Breast epithelium (tissue), 4 donors: Measurements from ENCODE around the gene NET1. TPM values are rescaled to one million over a fixed set of nuclear protein-coding genes. Genes with fewer than 3 reads are reported as not detected.
A peak's percentile ranks its signal among the peaks of the same experiment; 100 is the strongest.

ENCODE experiments used
- DNase-seq, 2 donors: peaks; one replicate each; pipeline ENCODE4 v3.0.0-alpha.2; 2019; ENCODE audit warnings: low spot score in 2 of 2
- H3K27ac ChIP-seq, 2 donors: fragments of 200-600 bp; sonication (generic) in 1 of 2; one replicate each; pipeline ENCODE4 v1.5.1; 2016 to 2019; ENCODE audit warnings: mild to moderate bottlenecking in 1 of 2
- H3K27me3 ChIP-seq, 2 donors: fragments of 200-600 bp; sonication (generic) in 1 of 2; one replicate each; pipeline versions ENCODE4 v1.5.1 to v1.6.0; 2017 to 2019; ENCODE audit warnings: control low read depth in 1 of 2, mild to moderate bottlenecking in 1 of 2
- H3K36me3 ChIP-seq: fragments of 200-600 bp; one replicate; pipeline ENCODE4 v1.5.1; 2019
- H3K4me1 ChIP-seq, 2 donors: fragments of 200-600 bp; sonication (generic); one replicate each; pipeline ENCODE4 v1.5.1; 2016 to 2019; ENCODE audit warnings: control low read depth in 1 of 2
- H3K4me3 ChIP-seq, 3 donors: fragments of 200-600 bp; sonication (generic); 1 replicate in 2 of 3; 2 replicates in 1 of 3; pipeline ENCODE4 v1.5.1; 2016 to 2019; ENCODE audit warnings: mild to moderate bottlenecking in 3 of 3, moderate library complexity in 2 of 3
- H3K9me3 ChIP-seq, 2 donors: fragments of 200-600 bp; sonication (generic) in 1 of 2; one replicate each; pipeline ENCODE4 v1.5.1; 2016 to 2019; ENCODE audit warnings: control low read depth in 1 of 2
- POLR2A ChIP-seq: fragments of 450-650 bp; IDR thresholded peaks from one replicate; pipeline ENCODE4 v1.6.1; 2016; ENCODE audit warnings: antibody characterized with exemption, mild to moderate bottlenecking, moderate library complexity
- POLR2AphosphoS5 ChIP-seq, 3 donors: sonication (generic); formaldehyde crosslinking; IDR thresholded peaks; one replicate each; pipeline ENCODE4 v1.6.1; 2017; ENCODE audit warnings: antibody characterized with exemption in 3 of 3
- intact Hi-C: fragments of 100-400 bp; cut with DNase I; formaldehyde crosslinking; loops from one replicate; pipeline ENCODE4 v1.15.1; 2023; ENCODE audit warnings: low total_unique reads
- total RNA-seq, 3 donors: library from RNA; depleted of rRNA; stranded (reverse); fragments of >200 nt; gene quantifications; one replicate each; pipeline ENCODE4 v1.1.0, GENCODE V29; 2016
- TF ChIP-seq, protein P1 (sequence below), 3 donors: fragments of 450-650 bp; IDR thresholded peaks; one replicate each; pipeline ENCODE4 v1.5.1; 2016 to 2017; ENCODE audit warnings: antibody characterized with exemption in 3 of 3, mild to moderate bottlenecking in 3 of 3, moderate library complexity in 3 of 3

Gene NET1
- total RNA-seq, 3 donors from 2014 or later = 87.2 to 179 (median 145) TPM

DNA sequence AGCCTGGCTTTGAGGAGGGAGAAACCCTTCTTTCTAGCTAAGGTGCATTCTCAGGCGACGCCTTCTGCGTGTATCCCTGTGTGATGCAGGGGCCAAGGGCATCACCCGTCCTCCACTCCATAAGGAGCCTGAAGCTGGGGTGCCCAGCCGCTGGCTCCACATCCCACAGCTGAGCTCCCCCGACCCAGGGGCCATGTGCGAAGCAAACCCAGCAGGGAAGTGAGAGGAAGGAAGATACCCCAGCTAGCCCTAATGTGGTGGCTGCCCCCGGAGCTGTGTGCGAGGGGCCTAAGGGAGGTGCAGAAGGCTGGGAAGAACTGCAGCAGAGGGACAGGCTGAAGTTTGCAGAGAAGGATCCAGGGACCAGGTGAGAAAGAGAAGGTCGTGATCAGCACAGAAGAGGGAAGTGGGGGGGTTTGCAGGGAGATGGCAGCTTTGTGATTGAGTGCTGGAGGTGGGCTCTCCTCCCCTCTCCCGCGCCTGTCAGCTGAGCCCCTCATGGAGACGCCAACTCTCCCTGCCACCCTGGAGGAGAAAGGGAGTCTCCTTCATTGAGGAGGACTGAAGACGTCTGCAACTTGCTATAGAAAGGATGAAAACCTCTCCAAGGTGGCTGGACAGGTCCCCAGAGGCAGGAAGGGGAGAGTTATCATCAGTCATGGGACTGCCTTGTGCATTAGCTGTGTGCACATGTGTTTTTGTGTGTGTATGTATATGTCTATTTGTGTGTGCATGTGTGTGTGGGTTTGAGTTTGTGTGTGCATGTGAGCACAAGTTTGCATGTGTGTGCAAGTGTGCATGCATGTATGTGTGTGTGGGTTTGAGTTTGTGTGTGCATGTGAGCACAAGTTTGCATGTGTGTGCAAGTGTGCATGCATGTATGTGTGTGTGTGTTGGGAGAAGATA lies 90.5 kb downstream of the NET1 start:
- DNase-seq = peak in 1 of 2 donors; percentile 42
- intact Hi-C loops = no loop called here
- H3K27me3 ChIP-seq = no peaks in the 10 kb centered on the region
- H3K36me3 ChIP-seq = no peaks in the 10 kb centered on the region
- no peak for TF ChIP-seq POLR2A
- TF ChIP-seq, protein P1, sequence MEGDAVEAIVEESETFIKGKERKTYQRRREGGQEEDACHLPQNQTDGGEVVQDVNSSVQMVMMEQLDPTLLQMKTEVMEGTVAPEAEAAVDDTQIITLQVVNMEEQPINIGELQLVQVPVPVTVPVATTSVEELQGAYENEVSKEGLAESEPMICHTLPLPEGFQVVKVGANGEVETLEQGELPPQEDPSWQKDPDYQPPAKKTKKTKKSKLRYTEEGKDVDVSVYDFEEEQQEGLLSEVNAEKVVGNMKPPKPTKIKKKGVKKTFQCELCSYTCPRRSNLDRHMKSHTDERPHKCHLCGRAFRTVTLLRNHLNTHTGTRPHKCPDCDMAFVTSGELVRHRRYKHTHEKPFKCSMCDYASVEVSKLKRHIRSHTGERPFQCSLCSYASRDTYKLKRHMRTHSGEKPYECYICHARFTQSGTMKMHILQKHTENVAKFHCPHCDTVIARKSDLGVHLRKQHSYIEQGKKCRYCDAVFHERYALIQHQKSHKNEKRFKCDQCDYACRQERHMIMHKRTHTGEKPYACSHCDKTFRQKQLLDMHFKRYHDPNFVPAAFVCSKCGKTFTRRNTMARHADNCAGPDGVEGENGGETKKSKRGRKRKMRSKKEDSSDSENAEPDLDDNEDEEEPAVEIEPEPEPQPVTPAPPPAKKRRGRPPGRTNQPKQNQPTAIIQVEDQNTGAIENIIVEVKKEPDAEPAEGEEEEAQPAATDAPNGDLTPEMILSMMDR (IDR thresholded peaks at IDR 0.05) = no peak
- TF ChIP-seq POLR2AphosphoS5 (IDR thresholded peaks at IDR 0.05) = no peak
- H3K9me3 ChIP-seq = no peaks in the 10 kb centered on the region
- H3K4me3 ChIP-seq = no peak overlapping the region
- peaks cover 3 to 15% of the 10 kb centered on the region in 2 donors for H3K4me1 ChIP-seq
- H3K27ac ChIP-seq = peak overlapping the region; percentile 55 to 64

DNA sequence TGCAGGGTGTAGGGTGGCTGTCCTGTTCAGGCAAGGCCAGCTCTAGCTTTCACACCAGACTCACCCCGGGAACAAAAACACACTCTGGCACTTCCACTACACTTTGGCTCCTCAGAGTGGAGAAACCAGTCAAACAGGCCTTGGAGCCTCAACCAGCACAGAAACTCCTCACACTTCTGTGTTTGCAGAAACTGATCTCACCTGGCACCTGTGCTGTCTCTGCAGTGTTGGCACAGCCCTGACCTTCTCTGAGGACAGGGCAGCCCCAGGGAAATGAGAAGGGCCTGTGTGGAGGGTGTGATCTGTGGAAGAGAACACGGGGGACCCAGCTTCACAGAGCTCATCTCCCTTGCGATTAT lies 91.1 kb downstream of the NET1 start:
- intact Hi-C loops = no loop called here
- Histone ChIP-seq H3K36me3 (no peaks in the 10 kb centered on the region), H3K9me3 (no peaks in the 10 kb centered on the region), H3K27me3 (no peaks in the 10 kb centered on the region), H3K4me3 (no peak overlapping the region), H3K4me1 (peaks cover 3 to 15% of the 10 kb centered on the region in 2 donors), H3K27ac (peak overlapping the region; percentile 55 to 62)
- no peak for TF ChIP-seq POLR2A
- TF ChIP-seq, protein P1 (IDR thresholded peaks at IDR 0.05) = no peak
- TF ChIP-seq POLR2AphosphoS5 (IDR thresholded peaks at IDR 0.05) = peak; percentile 21 to 90 (median 85)
- DNase-seq = peak; percentile 79 to 89

DNA sequence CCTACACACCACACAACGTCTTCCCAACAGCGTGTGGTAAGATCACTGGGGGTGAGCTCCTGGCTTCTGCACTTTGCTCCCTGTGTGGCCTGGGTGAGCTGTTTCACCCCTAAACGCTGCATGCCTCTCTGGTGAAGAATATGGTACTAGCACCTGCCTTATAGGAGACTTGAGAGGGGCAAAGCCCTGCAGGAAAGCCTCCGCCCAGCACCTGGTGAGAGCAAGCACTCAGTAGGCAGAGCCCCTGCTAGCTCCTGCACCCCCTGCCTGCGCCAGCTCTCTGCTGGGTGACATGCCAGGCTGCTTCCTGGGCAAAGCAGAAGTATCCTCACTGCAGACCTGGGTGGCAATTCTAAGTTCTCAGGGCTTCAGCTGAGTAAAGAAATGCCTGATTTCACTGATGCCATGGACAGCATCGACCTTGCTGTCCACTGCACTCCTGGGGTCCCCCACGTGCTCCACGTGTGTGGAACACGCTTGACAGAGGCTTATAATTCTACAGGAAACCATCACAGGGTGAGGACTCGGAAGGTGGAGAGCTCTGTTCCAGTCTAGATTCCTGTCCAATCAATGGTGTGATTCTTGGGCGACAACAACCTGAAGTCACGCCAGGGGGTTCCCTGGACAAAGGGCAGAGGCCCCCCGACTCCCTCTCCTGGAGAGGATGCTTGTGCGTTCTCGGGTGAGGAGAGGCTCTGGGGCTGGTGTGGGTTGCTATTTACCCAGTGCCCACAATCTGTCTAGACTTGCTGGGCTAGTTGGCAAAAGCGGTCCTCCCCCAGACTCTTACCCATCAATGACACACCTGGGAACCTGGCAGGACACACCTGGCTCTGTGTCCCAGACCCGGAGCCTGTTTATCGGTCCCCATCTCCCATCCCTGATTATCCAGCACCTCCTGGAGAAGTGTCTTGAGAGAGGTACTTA lies 92.1 kb downstream of the NET1 start:
- intact Hi-C loops = no loop called here
- no peaks in the 10 kb centered on the region for H3K27me3 ChIP-seq
- peak; percentile 38 to 41 for DNase-seq
- no peaks in the 10 kb centered on the region for H3K9me3 ChIP-seq
- no peaks in the 10 kb centered on the region for H3K36me3 ChIP-seq
- no peak overlapping the region for H3K4me3 ChIP-seq
- peaks cover 3 to 15% of the 10 kb centered on the region in 2 donors for H3K4me1 ChIP-seq
- H3K27ac ChIP-seq = peak overlapping the region; percentile 55 to 62
- TF ChIP-seq POLR2AphosphoS5 (IDR thresholded peaks at IDR 0.05) (no peak), POLR2A (no peak)
- TF ChIP-seq, protein P1 (IDR thresholded peaks at IDR 0.05) = no peak

GRCh38 chr10:5506246-5506645 lies 93.9 kb downstream of the NET1 start:
- DNase-seq = peak in 1 of 2 donors; percentile 33
- peaks cover 3 to 15% of the 10 kb centered on the region in 2 donors for H3K4me1 ChIP-seq
- intact Hi-C loops = no loop called here
- H3K27me3 ChIP-seq = no peaks in the 10 kb centered on the region
- peak overlapping the region in 1 of 2 donors; percentile 50 for H3K27ac ChIP-seq
- H3K36me3 ChIP-seq = no peaks in the 10 kb centered on the region
- TF ChIP-seq, protein P1 (IDR thresholded peaks at IDR 0.05) = no peak
- TF ChIP-seq POLR2A (no peak), POLR2AphosphoS5 (IDR thresholded peaks at IDR 0.05) (no peak)
- no peak overlapping the region for H3K4me3 ChIP-seq
- H3K9me3 ChIP-seq = no peaks in the 10 kb centered on the region
